GM12865 (cell line): ENCODE measurements around the gene SLC2A11.
A peak's percentile ranks its signal among the peaks of the same experiment; 100 is the strongest.
"Not testable (repeated sequence)": the region's sequence is repeated elsewhere in the genome, so short reads cannot be mapped to it uniquely, and the experiment has no call there.

ENCODE experiments used
- DNase-seq: peaks from one replicate; pipeline ENCODE4 v3.0.0; 2010; ENCODE audit warnings: low read depth
- H3K4me3 ChIP-seq: 2 replicates; pipeline ENCODE4 v1.5.1; 2011; ENCODE audit warnings: mild to moderate bottlenecking, low read depth, low read length, control low read depth
- CTCF ChIP-seq: IDR thresholded peaks from 2 replicates; pipeline ENCODE4 v1.5.1; 2011; ENCODE audit warnings: low read length, control low read depth, low read depth, inconsistent platforms; ENCODE audit not compliant: insufficient read depth; ENCODE audit errors: missing control alignments

SLC2A11 gene

GRCh38 chr22:23904573-23905254, 47.0 kb downstream of the SLC2A11 start:
- no peak overlapping the region for H3K4me3 ChIP-seq
- DNase-seq = peak; percentile 42
- no peak for TF ChIP-seq CTCF

- DNase-seq = no peak
- TF ChIP-seq CTCF = no peak
- no peak overlapping the region for H3K4me3 ChIP-seq
Observed at GRCh38 chr22:23906641-23907040, 49.0 kb downstream of the SLC2A11 start.

GRCh38 chr22:23907423-23907822, 49.7 kb downstream of the SLC2A11 start:
- H3K4me3 ChIP-seq, DNase-seq: not testable (repeated sequence)

GRCh38 chr22:23908587-23909205, 51.0 kb downstream of the SLC2A11 start:
- no peak for TF ChIP-seq CTCF
- no peak overlapping the region for H3K4me3 ChIP-seq
- no peak for DNase-seq

- DNase-seq = no peak
- H3K4me3 ChIP-seq = no peak overlapping the region
- TF ChIP-seq CTCF = no peak
Observed at GRCh38 chr22:23909296-23909898, 51.7 kb downstream of the SLC2A11 start.

- no peak for DNase-seq
- TF ChIP-seq CTCF = no peak
- H3K4me3 ChIP-seq = no peak overlapping the region
Observed at GRCh38 chr22:23910496-23911190, 53.0 kb downstream of the SLC2A11 start.

GRCh38 chr22:23911318-23911980, 53.8 kb downstream of the SLC2A11 start:
- TF ChIP-seq CTCF = no peak
- DNase-seq = no peak
- H3K4me3 ChIP-seq = no peak overlapping the region
